H9 (cell line): ENCODE results near the gene TMCC3. TPM values are rescaled to one million over a fixed set of nuclear protein-coding genes. Genes with fewer than 3 reads are reported as not detected.

Source experiments
- DNase-seq: peaks from one replicate; pipeline ENCODE4 v3.0.0-alpha.2; 2017
- H2AFZ ChIP-seq: one replicate; pipeline ENCODE4 v1.6.1; 2013; ENCODE audit warnings: mild to moderate bottlenecking, low read length, control low read depth, moderate library complexity
- H2AK5ac ChIP-seq: 2 replicates; pipeline ENCODE4 v1.6.1; 2013; ENCODE audit warnings: low read length, control low read depth, mixed read lengths; ENCODE audit not compliant: insufficient read length
- H2BK120ac ChIP-seq: one replicate; pipeline ENCODE4 v1.6.1; 2013; ENCODE audit warnings: low read depth, mild to moderate bottlenecking, low read length, control low read depth, inconsistent platforms; ENCODE audit not compliant: poor library complexity, severe bottlenecking
- H2BK12ac ChIP-seq: 2 replicates; pipeline ENCODE4 v1.6.1; 2013; ENCODE audit warnings: low read length, control low read depth, mixed read lengths, low read depth; ENCODE audit not compliant: insufficient read length
- H2BK15ac ChIP-seq: 2 replicates; pipeline ENCODE4 v1.6.1; 2013; ENCODE audit warnings: low read depth, low read length, control low read depth
- H2BK20ac ChIP-seq: one replicate; pipeline ENCODE4 v1.6.1; 2013; ENCODE audit warnings: low read depth, mild to moderate bottlenecking, low read length, control low read depth, inconsistent platforms; ENCODE audit not compliant: poor library complexity, severe bottlenecking
- H2BK5ac ChIP-seq: 2 replicates; pipeline ENCODE4 v1.6.1; 2013; ENCODE audit warnings: low read length, control low read depth, mixed read lengths; ENCODE audit not compliant: insufficient read length
- H3K14ac ChIP-seq: 2 replicates; pipeline ENCODE4 v1.6.1; 2013; ENCODE audit warnings: low read length, control low read depth; ENCODE audit not compliant: insufficient read depth
- H3K18ac ChIP-seq: 2 replicates; pipeline ENCODE4 v1.6.1; 2013; ENCODE audit warnings: low read depth, mild to moderate bottlenecking, mixed read lengths, low read length, control low read depth; ENCODE audit not compliant: insufficient read length
- H3K23ac ChIP-seq: 2 replicates; pipeline ENCODE4 v1.6.1; 2013; ENCODE audit warnings: low read length, control low read depth, mixed read lengths, low read depth; ENCODE audit not compliant: insufficient read length
- H3K23me2 ChIP-seq: 2 replicates; pipeline ENCODE4 v1.6.1; 2013; ENCODE audit warnings: low read depth, mild to moderate bottlenecking, mixed read lengths, low read length, control low read depth; ENCODE audit not compliant: insufficient read length, poor library complexity, severe bottlenecking
- H3K27ac ChIP-seq: 2 replicates; pipeline ENCODE4 v1.5.1; 2013; ENCODE audit warnings: low read length, control low read depth, mixed read lengths, low read depth; ENCODE audit not compliant: insufficient read length
- H3K27me3 ChIP-seq: 2 replicates; pipeline ENCODE4 v1.6.1; 2013; ENCODE audit warnings: low read length, control low read depth, inconsistent platforms; ENCODE audit not compliant: insufficient read depth
- H3K4ac ChIP-seq: 2 replicates; pipeline ENCODE4 v1.6.1; 2013; ENCODE audit warnings: low read depth, mild to moderate bottlenecking, control low read depth, inconsistent platforms, low read length, moderate library complexity
- H3K4me1 ChIP-seq: 2 replicates; pipeline ENCODE4 v1.6.1; 2013; ENCODE audit warnings: low read length, control low read depth, inconsistent platforms; ENCODE audit not compliant: insufficient read depth
- H3K4me2 ChIP-seq: 2 replicates; pipeline ENCODE4 v1.6.1; 2013; ENCODE audit warnings: low read length, control low read depth, mixed read lengths; ENCODE audit not compliant: insufficient read length, insufficient read depth
- H3K56ac ChIP-seq: 2 replicates; pipeline ENCODE4 v1.6.1; 2013; ENCODE audit warnings: low read depth, mild to moderate bottlenecking, mixed read lengths, low read length, control low read depth; ENCODE audit not compliant: insufficient read length
- H3K79me1 ChIP-seq: 2 replicates; pipeline ENCODE4 v1.6.1; 2013; ENCODE audit warnings: low read depth, mild to moderate bottlenecking, moderate library complexity, low read length, control low read depth, inconsistent platforms; ENCODE audit not compliant: insufficient read depth, poor library complexity, severe bottlenecking
- H3K79me2 ChIP-seq: 2 replicates; pipeline ENCODE4 v1.6.1; 2013; ENCODE audit warnings: low read length, control low read depth, inconsistent platforms; ENCODE audit not compliant: insufficient read depth
- H3K9ac ChIP-seq: 2 replicates; pipeline ENCODE4 v1.6.1; 2013; ENCODE audit warnings: low read length, control low read depth, mixed read lengths; ENCODE audit not compliant: insufficient read length; ENCODE audit errors: extremely low read depth
- H3K9me3 ChIP-seq: one replicate; pipeline ENCODE4 v1.6.1; 2013; ENCODE audit warnings: low read depth, low read length, inconsistent platforms; ENCODE audit not compliant: control insufficient read depth
- H3T11ph ChIP-seq: one replicate; pipeline ENCODE4 v1.6.1; 2013; ENCODE audit warnings: mild to moderate bottlenecking, low read length, control low read depth, inconsistent platforms
- H4K20me1 ChIP-seq: one replicate; pipeline ENCODE4 v1.6.1; 2013; ENCODE audit not compliant: control insufficient read depth, insufficient read length, insufficient read depth
- H4K5ac ChIP-seq: 2 replicates; pipeline ENCODE4 v1.6.1; 2013; ENCODE audit warnings: low read depth, mild to moderate bottlenecking, mixed read lengths, low read length, control low read depth; ENCODE audit not compliant: insufficient read length
- H4K8ac ChIP-seq: replicated peaks from 2 replicates; pipeline ENCODE4 v1.6.1; 2013; ENCODE audit warnings: low read length, control low read depth, mixed read lengths, low read depth; ENCODE audit not compliant: insufficient read length
- H4K91ac ChIP-seq: 2 replicates; pipeline ENCODE4 v1.6.1; 2013; ENCODE audit warnings: low read depth, mild to moderate bottlenecking, moderate library complexity, mixed read lengths, low read length, control low read depth; ENCODE audit not compliant: insufficient read length
- H3K27ac Mint-ChIP-seq, 3 experiments: 2 replicates in 2 of 3; 3 replicates in 1 of 3; pipeline ENCODE4 v1.8.0; 2020 to 2021; ENCODE audit warnings: mixed read lengths in 3 of 3, mild to moderate bottlenecking in 1 of 3, moderate library complexity in 1 of 3
- H3K27me3 Mint-ChIP-seq: 2 replicates; pipeline ENCODE4 v1.8.0; 2021; ENCODE audit warnings: low read depth, mild to moderate bottlenecking, moderate library complexity, mixed read lengths
- H3K36me3 Mint-ChIP-seq, 3 experiments: 2 replicates in 2 of 3; 3 replicates in 1 of 3; pipeline ENCODE4 v1.8.0; 2020 to 2021; ENCODE audit warnings: low read depth in 3 of 3, mixed read lengths in 3 of 3; ENCODE audit not compliant: insufficient read depth in 1 of 3
- H3K4me1 Mint-ChIP-seq, 2 experiments: 2 replicates each; pipeline ENCODE4 v1.8.0; 2020; ENCODE audit warnings: mixed read lengths in 2 of 2
- H3K4me3 Mint-ChIP-seq, 2 experiments: 2 replicates in 1 of 2; 3 replicates in 1 of 2; pipeline ENCODE4 v1.8.0; 2020 to 2021; ENCODE audit warnings: mild to moderate bottlenecking in 2 of 2, mixed read lengths in 2 of 2, moderate library complexity in 1 of 2
- H3K9me3 Mint-ChIP-seq, 2 experiments: 2 replicates in 1 of 2; 3 replicates in 1 of 2; pipeline ENCODE4 v1.8.0; 2020; ENCODE audit warnings: mild to moderate bottlenecking in 2 of 2, mixed read lengths in 2 of 2, moderate library complexity in 1 of 2
- CTCF ChIP-seq: fragments of 200-600 bp; sonication (generic); conservative IDR thresholded peaks from 3 replicates; pipeline ENCODE4 v1.8.0; 2021; ENCODE audit warnings: antibody characterized with exemption, mild to moderate bottlenecking
- WGBS: extraction: QIAGEN DNeasy Blood & Tissue Kit; methylation state at CpG from one replicate; pipeline ENCODE4 v1.1.7; 2013; ENCODE audit warnings: missing lambda C conversion rate, low lambda C conversion rate, mixed read lengths; ENCODE audit not compliant: insufficient read length; ENCODE audit errors: extremely low coverage; 5-methylcytosine and 5-hydroxymethylcytosine counted together
- total RNA-seq: library from RNA; stranded (reverse); gene quantifications from 2 replicates; pipeline ENCODE4 v1.2.1, GENCODE V29; 2021

TMCC3 gene
- total RNA-seq, 1 experiment from 2014 or later: 0.87 TPM

- Histone ChIP-seq H3K9ac (no peak overlapping the region), H3K23ac (no peak overlapping the region), H3K27ac (no peak overlapping the region), H2AK5ac (no peak overlapping the region), H2BK20ac (no peak overlapping the region), H3K79me2 (no peaks in the 10 kb centered on the region), H2BK5ac (no peak overlapping the region), H3K4me1 (no peaks in the 10 kb centered on the region), H3K79me1 (no peaks in the 10 kb centered on the region), H3K23me2 (no peaks in the 10 kb centered on the region), H4K20me1 (no peaks in the 10 kb centered on the region), H3K56ac (no peak overlapping the region), H4K8ac (no peak overlapping the region), H2BK12ac (no peak overlapping the region), H3T11ph (no peak overlapping the region), H3K4ac (no peak overlapping the region), H3K9me3 (peaks cover 6% of the 10 kb centered on the region), H3K18ac (no peak overlapping the region), H2BK15ac (no peak overlapping the region), H3K14ac (no peak overlapping the region), H3K27me3 (no peaks in the 10 kb centered on the region), H4K5ac (no peak overlapping the region), H2AFZ (no peak overlapping the region), H4K91ac (no peak overlapping the region), H3K4me2 (no peak overlapping the region), H2BK120ac (no peak overlapping the region)
- Mint-ChIP-seq H3K27me3 (peaks cover 16% of the 10 kb centered on the region), H3K4me1 (0 out of 4 replicates have a peak, but pooled peaks cover 0 to 2% of the 10 kb centered on the region in 2 experiments), H3K4me3 (no peak overlapping the region), H3K27ac (no peak overlapping the region; a peak in 1 of 7 replicates), H3K36me3 (peaks cover 18 to 20% (median 20%) of the 10 kb centered on the region in 3 experiments), H3K9me3 (peaks cover 27 to 31% of the 10 kb centered on the region in 2 experiments)
- WGBS: no CpG with 5 or more reads among the region's 4 CpGs
- no peak for DNase-seq
- no peak for TF ChIP-seq CTCF
Measured at GRCh38 chr12:94544355-94544754, 106.0 kb downstream of the TMCC3 start.
